WTC11 (cell line): ENCODE results near the gene PABPN1L. TPM values are rescaled to one million over a fixed set of nuclear protein-coding genes. Genes with fewer than 3 reads are reported as not detected.

Source experiments
- ATAC-seq: fragments of 200-7000 bp; cut with Tn5 transposase; 2 replicates; pipeline ENCODE4 v1.10.0; 2021; ENCODE audit warnings: mild to moderate bottlenecking, moderate library complexity
- CTCF ChIA-PET: fragments of 300-600 bp; sonication (Branson Sonifier 250); formaldehyde crosslinking; loops from one replicate; lab custom pipeline; 2021; ENCODE audit warnings: antibody characterized with exemption; lab: Charles Lee
- POLR2A ChIA-PET: fragments of 350-600 bp; sonication (Branson Sonifier 250); formaldehyde crosslinking; loops from one replicate; lab custom pipeline; 2021; ENCODE audit warnings: antibody characterized with exemption; lab: Charles Lee
- DNase-seq: peaks from one replicate; pipeline ENCODE4 v3.0.0; 2021; ENCODE audit warnings: low spot score
- H3K27ac Mint-ChIP-seq: 2 replicates; pipeline ENCODE4 v1.8.0; 2021; ENCODE audit warnings: mixed read lengths
- H3K27me3 Mint-ChIP-seq: 2 replicates; pipeline ENCODE4 v1.8.0; 2021; ENCODE audit warnings: low read depth, mild to moderate bottlenecking, moderate library complexity, mixed read lengths
- H3K36me3 Mint-ChIP-seq: 2 replicates; pipeline ENCODE4 v1.8.0; 2021; ENCODE audit warnings: mixed read lengths
- H3K4me1 Mint-ChIP-seq: 2 replicates; pipeline ENCODE4 v1.8.0; 2022; ENCODE audit warnings: mixed read lengths
- H3K4me3 Mint-ChIP-seq: 2 replicates; pipeline ENCODE4 v1.8.0; 2021; ENCODE audit warnings: mild to moderate bottlenecking, moderate library complexity, mixed read lengths
- H3K9me3 Mint-ChIP-seq: 2 replicates; pipeline ENCODE4 v1.8.0; 2021; ENCODE audit warnings: mixed read lengths
- CREM ChIP-seq: sonication (generic); formaldehyde crosslinking; IDR thresholded peaks from 2 replicates; pipeline ENCODE4 v1.8.1; 2022; ENCODE audit warnings: mild to moderate bottlenecking, missing genetic modification reagents, moderate library complexity
- ETV6 ChIP-seq: sonication (generic); formaldehyde crosslinking; IDR thresholded peaks from 2 replicates; pipeline ENCODE4 v1.8.1; 2022; ENCODE audit warnings: mild to moderate bottlenecking, missing genetic modification reagents
- MYBL2 ChIP-seq: sonication (generic); formaldehyde crosslinking; IDR thresholded peaks from 2 replicates; pipeline ENCODE4 v1.8.1; 2023; ENCODE audit warnings: mild to moderate bottlenecking, moderate library complexity, missing genetic modification reagents
- NFE2L1 ChIP-seq: sonication (generic); formaldehyde crosslinking; IDR thresholded peaks from 2 replicates; pipeline ENCODE4 v1.8.1; 2023; ENCODE audit warnings: missing genetic modification reagents
- NR3C1 ChIP-seq: sonication (generic); formaldehyde crosslinking; conservative IDR thresholded peaks from 2 replicates; pipeline ENCODE4 v1.8.1; 2023; ENCODE audit warnings: low read depth, mild to moderate bottlenecking, missing genetic modification reagents
- OVOL2 ChIP-seq: fragments of 250-450 bp; sonication (Bioruptor Pico); IDR thresholded peaks from 2 replicates; pipeline ENCODE4 v1.9.0; 2021; ENCODE audit warnings: mild to moderate bottlenecking, borderline replicate concordance
- PRRX2 ChIP-seq: fragments of 250-450 bp; sonication (Bioruptor Pico); IDR thresholded peaks from 2 replicates; pipeline ENCODE4 v1.8.0; 2021; ENCODE audit warnings: mild to moderate bottlenecking
- TCF7 ChIP-seq: sonication (generic); formaldehyde crosslinking; IDR thresholded peaks from 2 replicates; pipeline ENCODE4 v1.8.0; 2022; ENCODE audit warnings: mild to moderate bottlenecking, low read depth, missing genetic modification reagents, moderate library complexity
- ZBTB21 ChIP-seq: sonication (generic); formaldehyde crosslinking; IDR thresholded peaks from 2 replicates; pipeline ENCODE4 v1.8.1; 2023; ENCODE audit warnings: mild to moderate bottlenecking, missing genetic modification reagents, borderline replicate concordance
- ZNF121 ChIP-seq: sonication (generic); formaldehyde crosslinking; IDR thresholded peaks from 2 replicates; pipeline ENCODE4 v1.8.0; 2023; ENCODE audit warnings: missing genetic modification reagents
- total RNA-seq: library from RNA; stranded (reverse); gene quantifications from 3 replicates; pipeline ENCODE4 v1.2.3, GENCODE V29; 2021
- TF ChIP-seq, protein P1 (sequence below): sonication (generic); formaldehyde crosslinking; IDR thresholded peaks from 2 replicates; pipeline ENCODE4 v1.8.0; 2023; ENCODE audit warnings: missing genetic modification reagents, mild to moderate bottlenecking, borderline replicate concordance
- TF ChIP-seq, protein P2 (sequence below): sonication (generic); formaldehyde crosslinking; IDR thresholded peaks from 2 replicates; pipeline ENCODE4 v1.8.1; 2022; ENCODE audit warnings: low read depth, missing genetic modification reagents, borderline replicate concordance
- TF ChIP-seq, protein P3 (sequence below): sonication (generic); formaldehyde crosslinking; IDR thresholded peaks from 2 replicates; pipeline ENCODE4 v1.8.0; 2022; ENCODE audit warnings: mild to moderate bottlenecking, missing genetic modification reagents
- TF ChIP-seq, protein P4 (sequence below): fragments of 250-450 bp; sonication (Bioruptor Pico); IDR thresholded peaks from 2 replicates; pipeline ENCODE4 v1.9.0; 2021; ENCODE audit warnings: mild to moderate bottlenecking
- TF ChIP-seq, protein P5 (sequence below): sonication (generic); formaldehyde crosslinking; IDR thresholded peaks from 2 replicates; pipeline ENCODE4 v1.8.0; 2023; ENCODE audit warnings: missing genetic modification reagents
- TF ChIP-seq, protein P6 (sequence below): sonication (generic); formaldehyde crosslinking; IDR thresholded peaks from 2 replicates; pipeline ENCODE4 v1.8.1; 2023; ENCODE audit warnings: mild to moderate bottlenecking, missing genetic modification reagents, borderline replicate concordance
- TF ChIP-seq, protein P7 (sequence below): sonication (generic); formaldehyde crosslinking; IDR thresholded peaks from 2 replicates; pipeline ENCODE4 v1.8.0; 2023; ENCODE audit warnings: mild to moderate bottlenecking, missing genetic modification reagents

The PABPN1L gene
- total RNA-seq, 1 experiment from 2014 or later = not detected

DNA sequence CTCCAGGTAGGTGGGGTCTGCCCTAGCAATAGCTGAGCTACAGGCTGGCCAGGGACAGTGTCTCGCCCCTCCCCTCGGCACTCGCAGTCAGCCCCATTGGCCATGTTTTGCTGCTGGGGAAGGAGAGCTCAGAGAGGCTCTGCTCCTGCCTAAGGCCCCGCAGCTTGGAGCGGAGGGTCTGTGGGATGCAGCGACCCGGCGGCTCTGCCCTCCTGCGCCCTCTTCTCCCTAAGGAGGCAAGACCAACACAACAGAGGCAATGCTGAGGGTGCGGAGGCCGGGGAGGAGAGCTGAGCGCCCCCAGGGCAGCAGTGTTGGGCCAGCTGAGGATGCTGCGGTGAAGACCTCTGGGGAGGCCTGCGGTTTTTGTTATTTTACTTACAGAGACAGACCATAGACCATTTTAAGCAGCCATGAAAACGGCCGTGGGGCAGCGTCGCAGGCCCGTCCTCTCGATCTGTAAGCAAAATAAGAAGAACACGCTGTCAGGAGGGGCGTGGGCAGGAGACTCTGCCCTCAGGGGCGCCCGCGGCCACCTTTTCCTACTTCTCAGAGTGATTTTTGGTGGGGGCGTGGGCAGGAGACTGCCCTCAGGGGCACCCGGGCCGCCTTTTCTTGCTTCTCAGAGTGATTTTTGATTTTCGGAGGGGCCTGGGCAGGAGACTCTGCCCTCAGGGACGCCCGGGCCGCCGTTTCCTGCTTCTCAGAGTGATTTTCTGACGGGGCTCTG is 31.4 kb upstream of the PABPN1L start (continued):
- TF ChIP-seq, protein P1, sequence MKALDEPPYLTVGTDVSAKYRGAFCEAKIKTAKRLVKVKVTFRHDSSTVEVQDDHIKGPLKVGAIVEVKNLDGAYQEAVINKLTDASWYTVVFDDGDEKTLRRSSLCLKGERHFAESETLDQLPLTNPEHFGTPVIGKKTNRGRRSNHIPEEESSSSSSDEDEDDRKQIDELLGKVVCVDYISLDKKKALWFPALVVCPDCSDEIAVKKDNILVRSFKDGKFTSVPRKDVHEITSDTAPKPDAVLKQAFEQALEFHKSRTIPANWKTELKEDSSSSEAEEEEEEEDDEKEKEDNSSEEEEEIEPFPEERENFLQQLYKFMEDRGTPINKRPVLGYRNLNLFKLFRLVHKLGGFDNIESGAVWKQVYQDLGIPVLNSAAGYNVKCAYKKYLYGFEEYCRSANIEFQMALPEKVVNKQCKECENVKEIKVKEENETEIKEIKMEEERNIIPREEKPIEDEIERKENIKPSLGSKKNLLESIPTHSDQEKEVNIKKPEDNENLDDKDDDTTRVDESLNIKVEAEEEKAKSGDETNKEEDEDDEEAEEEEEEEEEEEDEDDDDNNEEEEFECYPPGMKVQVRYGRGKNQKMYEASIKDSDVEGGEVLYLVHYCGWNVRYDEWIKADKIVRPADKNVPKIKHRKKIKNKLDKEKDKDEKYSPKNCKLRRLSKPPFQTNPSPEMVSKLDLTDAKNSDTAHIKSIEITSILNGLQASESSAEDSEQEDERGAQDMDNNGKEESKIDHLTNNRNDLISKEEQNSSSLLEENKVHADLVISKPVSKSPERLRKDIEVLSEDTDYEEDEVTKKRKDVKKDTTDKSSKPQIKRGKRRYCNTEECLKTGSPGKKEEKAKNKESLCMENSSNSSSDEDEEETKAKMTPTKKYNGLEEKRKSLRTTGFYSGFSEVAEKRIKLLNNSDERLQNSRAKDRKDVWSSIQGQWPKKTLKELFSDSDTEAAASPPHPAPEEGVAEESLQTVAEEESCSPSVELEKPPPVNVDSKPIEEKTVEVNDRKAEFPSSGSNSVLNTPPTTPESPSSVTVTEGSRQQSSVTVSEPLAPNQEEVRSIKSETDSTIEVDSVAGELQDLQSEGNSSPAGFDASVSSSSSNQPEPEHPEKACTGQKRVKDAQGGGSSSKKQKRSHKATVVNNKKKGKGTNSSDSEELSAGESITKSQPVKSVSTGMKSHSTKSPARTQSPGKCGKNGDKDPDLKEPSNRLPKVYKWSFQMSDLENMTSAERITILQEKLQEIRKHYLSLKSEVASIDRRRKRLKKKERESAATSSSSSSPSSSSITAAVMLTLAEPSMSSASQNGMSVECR (CRISPR knock-in tag) = no peak
- TF ChIP-seq MYBL2 (CRISPR knock-in tag) = no peak
- no peak for TF ChIP-seq NFE2L1 (CRISPR knock-in tag)
- TF ChIP-seq TCF7 (CRISPR knock-in tag) = no peak
- TF ChIP-seq, protein P2, sequence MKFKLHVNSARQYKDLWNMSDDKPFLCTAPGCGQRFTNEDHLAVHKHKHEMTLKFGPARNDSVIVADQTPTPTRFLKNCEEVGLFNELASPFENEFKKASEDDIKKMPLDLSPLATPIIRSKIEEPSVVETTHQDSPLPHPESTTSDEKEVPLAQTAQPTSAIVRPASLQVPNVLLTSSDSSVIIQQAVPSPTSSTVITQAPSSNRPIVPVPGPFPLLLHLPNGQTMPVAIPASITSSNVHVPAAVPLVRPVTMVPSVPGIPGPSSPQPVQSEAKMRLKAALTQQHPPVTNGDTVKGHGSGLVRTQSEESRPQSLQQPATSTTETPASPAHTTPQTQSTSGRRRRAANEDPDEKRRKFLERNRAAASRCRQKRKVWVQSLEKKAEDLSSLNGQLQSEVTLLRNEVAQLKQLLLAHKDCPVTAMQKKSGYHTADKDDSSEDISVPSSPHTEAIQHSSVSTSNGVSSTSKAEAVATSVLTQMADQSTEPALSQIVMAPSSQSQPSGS (CRISPR knock-in tag) = no peak
- TF ChIP-seq, protein P3, sequence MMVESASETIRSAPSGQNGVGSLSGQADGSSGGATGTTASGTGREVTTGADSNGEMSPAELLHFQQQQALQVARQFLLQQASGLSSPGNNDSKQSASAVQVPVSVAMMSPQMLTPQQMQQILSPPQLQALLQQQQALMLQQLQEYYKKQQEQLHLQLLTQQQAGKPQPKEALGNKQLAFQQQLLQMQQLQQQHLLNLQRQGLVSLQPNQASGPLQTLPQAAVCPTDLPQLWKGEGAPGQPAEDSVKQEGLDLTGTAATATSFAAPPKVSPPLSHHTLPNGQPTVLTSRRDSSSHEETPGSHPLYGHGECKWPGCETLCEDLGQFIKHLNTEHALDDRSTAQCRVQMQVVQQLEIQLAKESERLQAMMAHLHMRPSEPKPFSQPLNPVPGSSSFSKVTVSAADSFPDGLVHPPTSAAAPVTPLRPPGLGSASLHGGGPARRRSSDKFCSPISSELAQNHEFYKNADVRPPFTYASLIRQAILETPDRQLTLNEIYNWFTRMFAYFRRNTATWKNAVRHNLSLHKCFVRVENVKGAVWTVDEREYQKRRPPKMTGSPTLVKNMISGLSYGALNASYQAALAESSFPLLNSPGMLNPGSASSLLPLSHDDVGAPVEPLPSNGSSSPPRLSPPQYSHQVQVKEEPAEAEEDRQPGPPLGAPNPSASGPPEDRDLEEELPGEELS (CRISPR knock-in tag) = no peak
- no peak for TF ChIP-seq NR3C1 (CRISPR knock-in tag)
- no peak for TF ChIP-seq OVOL2
- TF ChIP-seq ZBTB21 (CRISPR knock-in tag) = no peak
- no peak for TF ChIP-seq ZNF121 (CRISPR knock-in tag)
- TF ChIP-seq, protein P4, sequence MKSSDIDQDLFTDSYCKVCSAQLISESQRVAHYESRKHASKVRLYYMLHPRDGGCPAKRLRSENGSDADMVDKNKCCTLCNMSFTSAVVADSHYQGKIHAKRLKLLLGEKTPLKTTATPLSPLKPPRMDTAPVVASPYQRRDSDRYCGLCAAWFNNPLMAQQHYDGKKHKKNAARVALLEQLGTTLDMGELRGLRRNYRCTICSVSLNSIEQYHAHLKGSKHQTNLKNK (CRISPR knock-in tag) = no peak
- TF ChIP-seq, protein P5, sequence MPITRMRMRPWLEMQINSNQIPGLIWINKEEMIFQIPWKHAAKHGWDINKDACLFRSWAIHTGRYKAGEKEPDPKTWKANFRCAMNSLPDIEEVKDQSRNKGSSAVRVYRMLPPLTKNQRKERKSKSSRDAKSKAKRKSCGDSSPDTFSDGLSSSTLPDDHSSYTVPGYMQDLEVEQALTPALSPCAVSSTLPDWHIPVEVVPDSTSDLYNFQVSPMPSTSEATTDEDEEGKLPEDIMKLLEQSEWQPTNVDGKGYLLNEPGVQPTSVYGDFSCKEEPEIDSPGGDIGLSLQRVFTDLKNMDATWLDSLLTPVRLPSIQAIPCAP (CRISPR knock-in tag) = no peak
- TF ChIP-seq ETV6 (CRISPR knock-in tag) = no peak
- TF ChIP-seq, all 79 proteins: peak for 0

DNA sequence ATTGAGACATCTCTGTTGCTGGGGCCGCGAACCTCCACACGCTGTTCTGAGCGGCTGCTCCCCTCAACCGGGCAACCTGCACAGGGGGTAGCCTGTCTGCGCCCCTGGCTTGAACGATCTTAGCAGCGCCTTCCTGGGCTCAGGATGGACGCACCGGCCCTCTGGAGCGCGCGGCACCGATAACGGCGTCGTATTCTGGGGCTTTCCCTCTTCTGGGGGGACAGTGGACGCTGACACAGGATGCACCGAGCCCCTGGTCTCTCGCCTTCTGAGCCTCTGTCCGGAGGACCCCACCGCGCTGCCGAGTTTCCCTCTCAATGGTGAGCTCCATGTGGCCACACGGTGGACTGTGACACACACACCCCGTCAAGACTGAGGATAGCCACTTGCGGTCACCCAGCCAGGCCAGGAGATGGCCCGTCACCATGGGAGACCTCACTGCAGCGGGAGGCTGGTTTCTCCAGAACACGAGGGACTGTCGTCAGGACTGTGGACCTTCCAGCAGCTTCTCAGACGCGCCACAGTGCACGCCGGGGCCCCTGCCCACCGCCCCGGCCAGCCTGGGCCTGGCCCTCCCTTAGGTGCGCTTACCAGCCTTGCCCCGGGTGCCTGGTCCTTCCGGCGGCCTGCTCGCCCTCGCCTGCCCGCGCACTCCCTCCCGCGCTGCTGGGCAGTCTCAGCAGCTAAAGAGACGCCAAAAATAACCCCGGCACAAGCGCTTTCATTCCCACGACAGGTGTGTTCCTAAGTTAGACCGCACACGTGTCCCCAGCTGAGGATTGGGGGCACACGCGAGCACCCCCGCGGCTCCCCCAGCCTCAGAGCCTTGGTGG is 30.0 kb upstream of the PABPN1L start:
- DNase-seq (no peak), ATAC-seq (no peak)
- TF ChIP-seq, protein P6, sequence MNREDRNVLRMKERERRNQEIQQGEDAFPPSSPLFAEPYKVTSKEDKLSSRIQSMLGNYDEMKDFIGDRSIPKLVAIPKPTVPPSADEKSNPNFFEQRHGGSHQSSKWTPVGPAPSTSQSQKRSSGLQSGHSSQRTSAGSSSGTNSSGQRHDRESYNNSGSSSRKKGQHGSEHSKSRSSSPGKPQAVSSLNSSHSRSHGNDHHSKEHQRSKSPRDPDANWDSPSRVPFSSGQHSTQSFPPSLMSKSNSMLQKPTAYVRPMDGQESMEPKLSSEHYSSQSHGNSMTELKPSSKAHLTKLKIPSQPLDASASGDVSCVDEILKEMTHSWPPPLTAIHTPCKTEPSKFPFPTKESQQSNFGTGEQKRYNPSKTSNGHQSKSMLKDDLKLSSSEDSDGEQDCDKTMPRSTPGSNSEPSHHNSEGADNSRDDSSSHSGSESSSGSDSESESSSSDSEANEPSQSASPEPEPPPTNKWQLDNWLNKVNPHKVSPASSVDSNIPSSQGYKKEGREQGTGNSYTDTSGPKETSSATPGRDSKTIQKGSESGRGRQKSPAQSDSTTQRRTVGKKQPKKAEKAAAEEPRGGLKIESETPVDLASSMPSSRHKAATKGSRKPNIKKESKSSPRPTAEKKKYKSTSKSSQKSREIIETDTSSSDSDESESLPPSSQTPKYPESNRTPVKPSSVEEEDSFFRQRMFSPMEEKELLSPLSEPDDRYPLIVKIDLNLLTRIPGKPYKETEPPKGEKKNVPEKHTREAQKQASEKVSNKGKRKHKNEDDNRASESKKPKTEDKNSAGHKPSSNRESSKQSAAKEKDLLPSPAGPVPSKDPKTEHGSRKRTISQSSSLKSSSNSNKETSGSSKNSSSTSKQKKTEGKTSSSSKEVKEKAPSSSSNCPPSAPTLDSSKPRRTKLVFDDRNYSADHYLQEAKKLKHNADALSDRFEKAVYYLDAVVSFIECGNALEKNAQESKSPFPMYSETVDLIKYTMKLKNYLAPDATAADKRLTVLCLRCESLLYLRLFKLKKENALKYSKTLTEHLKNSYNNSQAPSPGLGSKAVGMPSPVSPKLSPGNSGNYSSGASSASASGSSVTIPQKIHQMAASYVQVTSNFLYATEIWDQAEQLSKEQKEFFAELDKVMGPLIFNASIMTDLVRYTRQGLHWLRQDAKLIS (CRISPR knock-in tag) = no peak
- no peak for TF ChIP-seq PRRX2
- TF ChIP-seq, protein P5 (CRISPR knock-in tag) = no peak
- no peak for TF ChIP-seq CREM (CRISPR knock-in tag)
- TF ChIP-seq, protein P7, sequence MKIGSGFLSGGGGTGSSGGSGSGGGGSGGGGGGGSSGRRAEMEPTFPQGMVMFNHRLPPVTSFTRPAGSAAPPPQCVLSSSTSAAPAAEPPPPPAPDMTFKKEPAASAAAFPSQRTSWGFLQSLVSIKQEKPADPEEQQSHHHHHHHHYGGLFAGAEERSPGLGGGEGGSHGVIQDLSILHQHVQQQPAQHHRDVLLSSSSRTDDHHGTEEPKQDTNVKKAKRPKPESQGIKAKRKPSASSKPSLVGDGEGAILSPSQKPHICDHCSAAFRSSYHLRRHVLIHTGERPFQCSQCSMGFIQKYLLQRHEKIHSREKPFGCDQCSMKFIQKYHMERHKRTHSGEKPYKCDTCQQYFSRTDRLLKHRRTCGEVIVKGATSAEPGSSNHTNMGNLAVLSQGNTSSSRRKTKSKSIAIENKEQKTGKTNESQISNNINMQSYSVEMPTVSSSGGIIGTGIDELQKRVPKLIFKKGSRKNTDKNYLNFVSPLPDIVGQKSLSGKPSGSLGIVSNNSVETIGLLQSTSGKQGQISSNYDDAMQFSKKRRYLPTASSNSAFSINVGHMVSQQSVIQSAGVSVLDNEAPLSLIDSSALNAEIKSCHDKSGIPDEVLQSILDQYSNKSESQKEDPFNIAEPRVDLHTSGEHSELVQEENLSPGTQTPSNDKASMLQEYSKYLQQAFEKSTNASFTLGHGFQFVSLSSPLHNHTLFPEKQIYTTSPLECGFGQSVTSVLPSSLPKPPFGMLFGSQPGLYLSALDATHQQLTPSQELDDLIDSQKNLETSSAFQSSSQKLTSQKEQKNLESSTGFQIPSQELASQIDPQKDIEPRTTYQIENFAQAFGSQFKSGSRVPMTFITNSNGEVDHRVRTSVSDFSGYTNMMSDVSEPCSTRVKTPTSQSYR = no peak
- Mint-ChIP-seq H3K4me3 (no peak overlapping the region), H3K4me1 (no peaks in the 10 kb centered on the region), H3K27me3 (no peaks in the 10 kb centered on the region), H3K36me3 (no peaks in the 10 kb centered on the region), H3K9me3 (no peaks in the 10 kb centered on the region), H3K27ac (no peak overlapping the region)
- ChIA-PET POLR2A (no interaction called here), CTCF (no interaction called here)
